Measurements from ENCODE around the gene HBP1.

DNA sequence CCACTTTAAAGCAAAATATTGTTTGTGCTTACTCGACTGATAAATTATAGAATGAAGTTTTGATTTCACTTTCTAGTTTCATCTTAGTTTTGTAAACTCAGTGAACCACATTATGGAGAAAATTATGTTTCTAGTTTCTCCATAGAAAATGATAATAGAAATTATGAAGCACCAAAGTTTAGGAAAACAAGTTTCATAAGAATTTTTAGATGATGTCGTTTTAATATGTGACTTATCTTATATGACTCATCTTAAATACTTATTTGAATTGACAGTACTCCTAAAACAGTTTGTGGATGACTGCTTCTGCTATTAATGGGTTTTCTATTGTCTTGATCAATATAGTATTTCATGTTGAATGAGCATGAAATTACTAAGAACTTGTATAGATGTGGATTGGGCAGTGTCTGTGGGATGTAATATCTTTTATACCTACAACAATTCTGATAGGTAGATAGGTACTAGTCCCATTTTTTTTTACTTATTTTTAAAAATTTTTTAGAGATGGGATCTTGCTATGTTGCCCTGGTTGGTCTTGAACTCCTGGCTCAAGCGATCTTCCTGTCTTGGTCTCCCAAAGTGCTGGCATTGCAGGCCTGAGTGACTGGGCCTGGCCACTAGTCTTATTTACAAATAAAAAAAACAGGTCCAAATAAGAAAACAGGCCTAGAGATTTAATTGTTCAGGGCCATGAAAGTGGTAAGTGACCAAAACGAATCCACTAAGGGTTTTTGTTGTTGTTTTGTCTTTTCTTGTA, 3.7 kb downstream of the HBP1 start:
- no peak for TF ChIP-seq POLR2A (IDR thresholded peaks at IDR 0.05; ENCODE audit: low read depth, low read length)
- no peak for TF ChIP-seq TAF1 (IDR thresholded peaks at IDR 0.05; ENCODE audit: borderline replicate concordance, low read depth, low read length)

All from GM12892 (cell line).